ENCODE measurements around the gene ADCY3.

- TF ChIP-seq CTCF (conservative IDR thresholded peaks at IDR 0.05) (no peak), ZFX (IDR thresholded peaks at IDR 0.05) (no peak)
Measured at GRCh38 chr2:24914713-24915112, 5.3 kb downstream of the ADCY3 start.

All from C4-2B (cell line).